HG03159 (cell line): ENCODE measurements around the gene ABTB2.

ENCODE experiments used
- ATAC-seq: cut with Tn5 transposase; IDR thresholded peaks from one replicate; pipeline ENCODE4 v1.9.1; 2021; ENCODE audit warnings: mild to moderate bottlenecking, moderate library complexity; ENCODE audit not compliant: unreplicated experiment

Gene ABTB2

GRCh38 chr11:34245041-34245440, 112.8 kb downstream of the ABTB2 start:
- no peak for ATAC-seq

- ATAC-seq: peak; percentile 75
Observed at GRCh38 chr11:34243600-34244464, 114.0 kb downstream of the ABTB2 start.

GRCh38 chr11:34242037-34242625, 115.7 kb downstream of the ABTB2 start:
- ATAC-seq: no peak

GRCh38 chr11:34240150-34240494, 117.7 kb downstream of the ABTB2 start:
- no peak for ATAC-seq

GRCh38 chr11:34239465-34240149, 118.2 kb downstream of the ABTB2 start:
- no peak for ATAC-seq

- ATAC-seq: no peak
Observed at GRCh38 chr11:34238966-34239365, 118.8 kb downstream of the ABTB2 start.

- no peak for ATAC-seq
Observed at GRCh38 chr11:34238533-34238932, 119.3 kb downstream of the ABTB2 start.

- no peak for ATAC-seq
Observed at GRCh38 chr11:34236572-34236971, 121.2 kb downstream of the ABTB2 start.

- ATAC-seq: no peak
Observed at GRCh38 chr11:34235591-34236071, 122.2 kb downstream of the ABTB2 start.

- ATAC-seq: peak; percentile 35
Observed at GRCh38 chr11:34235189-34235588, 122.6 kb downstream of the ABTB2 start.

- ATAC-seq: peak; percentile 62
Observed at GRCh38 chr11:34234086-34234740, 123.6 kb downstream of the ABTB2 start.

- ATAC-seq: no peak
Observed at GRCh38 chr11:34233215-34233614, 124.6 kb downstream of the ABTB2 start.

GRCh38 chr11:34232807-34233206, 125.0 kb downstream of the ABTB2 start:
- ATAC-seq: no peak

- ATAC-seq: no peak
Observed at GRCh38 chr11:34226210-34226609, 131.6 kb downstream of the ABTB2 start.

GRCh38 chr11:34225091-34225490, 132.7 kb downstream of the ABTB2 start:
- ATAC-seq: no peak

GRCh38 chr11:34224434-34224966, 133.3 kb downstream of the ABTB2 start:
- no peak for ATAC-seq

GRCh38 chr11:34223907-34224306, 133.9 kb downstream of the ABTB2 start:
- ATAC-seq: no peak

- ATAC-seq: no peak
Observed at GRCh38 chr11:34223021-34223813, 134.6 kb downstream of the ABTB2 start.

GRCh38 chr11:34222030-34222429, 135.8 kb downstream of the ABTB2 start:
- no peak for ATAC-seq

GRCh38 chr11:34219941-34220370, 137.9 kb downstream of the ABTB2 start:
- ATAC-seq: no peak
